H1 (cell line): ENCODE measurements around the gene TNXB. TPM values are rescaled to one million over a fixed set of nuclear protein-coding genes. Genes with fewer than 3 reads are reported as not detected.
A peak's percentile ranks its signal among the peaks of the same experiment; 100 is the strongest.

ENCODE experiments used
- CTCF ChIA-PET: fragments of 300-600 bp; sonication (Branson Sonifier 250); formaldehyde crosslinking; loops from one replicate; lab custom pipeline; 2021; ENCODE audit not compliant: partially characterized antibody; lab: Charles Lee
- POLR2A ChIA-PET: fragments of 300-600 bp; sonication (Branson Sonifier 250); formaldehyde crosslinking; loops from one replicate; lab custom pipeline; 2021; ENCODE audit warnings: inconsistent platforms; ENCODE audit not compliant: partially characterized antibody; lab: Charles Lee
- DNase-seq, 2 experiments: peaks; one replicate each; pipeline versions ENCODE4 v3.0.0 to v3.0.0-alpha.2; 2010 to 2022; ENCODE audit warnings: low spot score in 2 of 2, low read depth in 1 of 2, mixed read lengths in 1 of 2
- FAIRE-seq: peaks from 2 replicates; lab custom pipeline; 2011; peaks lifted over from hg19 to GRCh38; lab: Jason Lieb, UNC
- H2AFZ ChIP-seq: 2 replicates; pipeline ENCODE4 v1.8.1; 2012; ENCODE audit warnings: low read length, inconsistent platforms
- H2AK5ac ChIP-seq: 2 replicates; pipeline ENCODE4 v1.6.1; 2013; ENCODE audit warnings: low read depth, low read length
- H2BK120ac ChIP-seq: replicated peaks from 2 replicates; pipeline ENCODE3; 2013; ENCODE audit warnings: low read depth, low read length, inconsistent platforms
- H2BK12ac ChIP-seq: 2 replicates; pipeline ENCODE4 v1.6.1; 2013; ENCODE audit warnings: low read depth, low read length
- H2BK15ac ChIP-seq: 2 replicates; pipeline ENCODE4 v1.6.1; 2013; ENCODE audit warnings: low read length
- H2BK20ac ChIP-seq: 2 replicates; pipeline ENCODE4 v1.6.1; 2013; ENCODE audit warnings: low read length
- H2BK5ac ChIP-seq: 2 replicates; pipeline ENCODE4 v1.6.1; 2013; ENCODE audit warnings: low read depth, low read length
- H3K14ac ChIP-seq: 2 replicates; pipeline ENCODE4 v1.6.1; 2013; ENCODE audit warnings: inconsistent platforms; ENCODE audit not compliant: insufficient read length
- H3K18ac ChIP-seq: 2 replicates; pipeline ENCODE4 v1.6.1; 2013; ENCODE audit warnings: low read length; ENCODE audit errors: extremely low read depth
- H3K23ac ChIP-seq: 2 replicates; pipeline ENCODE4 v1.6.1; 2013; ENCODE audit warnings: inconsistent platforms; ENCODE audit not compliant: insufficient read length
- H3K23me2 ChIP-seq: 2 replicates; pipeline ENCODE4 v1.6.1; 2013; ENCODE audit warnings: low read depth, low read length
- H3K27ac ChIP-seq: 2 replicates; pipeline ENCODE4 v1.6.1; 2011; ENCODE audit warnings: low read depth, low read length, inconsistent platforms
- H3K27me3 ChIP-seq, 4 experiments: replicated peaks in 1 of 4; 1 replicate in 1 of 4; 2 replicates in 3 of 4; pipeline versions ENCODE4 v1.6.1 to v1.8.1; 2011 to 2013; ENCODE audit warnings: low read length in 3 of 4, mild to moderate bottlenecking in 3 of 4, inconsistent platforms in 2 of 4, mixed read lengths in 2 of 4, moderate library complexity in 1 of 4; ENCODE audit not compliant: control insufficient read depth in 3 of 4, insufficient read depth in 3 of 4; ENCODE audit errors: extremely low read depth in 1 of 4
- H3K36me3 ChIP-seq, 4 experiments: 2 replicates each; pipeline versions ENCODE4 v1.6.1 to v1.8.1; 2011 to 2013; ENCODE audit warnings: mild to moderate bottlenecking in 4 of 4, low read length in 3 of 4, moderate library complexity in 2 of 4, control low read depth in 1 of 4, inconsistent platforms in 1 of 4; ENCODE audit not compliant: insufficient read depth in 4 of 4, control insufficient read depth in 2 of 4
- H3K4ac ChIP-seq: replicated peaks from 2 replicates; pipeline ENCODE3; 2013; ENCODE audit warnings: low read length, low read depth, mixed read lengths, inconsistent platforms; ENCODE audit not compliant: insufficient read length
- H3K4me1 ChIP-seq, 4 experiments: replicated peaks in 1 of 4; 1 replicate in 1 of 4; 2 replicates in 3 of 4; pipeline versions ENCODE4 v1.6.1 to v1.8.1; 2011 to 2013; ENCODE audit warnings: low read length in 3 of 4, inconsistent platforms in 2 of 4, mixed read lengths in 1 of 4; ENCODE audit not compliant: insufficient read depth in 4 of 4, control insufficient read depth in 3 of 4
- H3K4me2 ChIP-seq, 2 experiments: 2 replicates each; pipeline versions ENCODE4 v1.6.1 to v1.8.1; 2011 to 2013; ENCODE audit warnings: low read depth in 2 of 2, low read length in 2 of 2, control low read depth in 1 of 2, inconsistent platforms in 1 of 2, mild to moderate bottlenecking in 1 of 2; ENCODE audit not compliant: insufficient read depth in 1 of 2
- H3K4me3 ChIP-seq, 4 experiments: fragments of 200-600, 300-600 bp in 1 of 4; sonication (generic), shearing (Covaris generic), sonication (Bioruptor Twin) in 1 of 4; 2 replicates each; pipeline versions ENCODE4 v1.5.1 to v1.8.1; 2011 to 2016; ENCODE audit warnings: low read length in 4 of 4, low read depth in 3 of 4, control low read depth in 2 of 4, inconsistent platforms in 2 of 4, mild to moderate bottlenecking in 2 of 4, mixed read lengths in 1 of 4, moderate library complexity in 1 of 4; ENCODE audit not compliant: insufficient read depth in 2 of 4; ENCODE audit errors: extremely low read depth in 1 of 4
- H3K56ac ChIP-seq: replicated peaks from 2 replicates; pipeline ENCODE3; 2013; ENCODE audit warnings: low read depth, mild to moderate bottlenecking, mixed read lengths, low read length, inconsistent platforms; ENCODE audit not compliant: insufficient read length
- H3K79me1 ChIP-seq: 2 replicates; pipeline ENCODE4 v1.6.1; 2013; ENCODE audit warnings: low read depth, low read length, control low read depth
- H3K79me2 ChIP-seq, 2 experiments: 2 replicates each; pipeline versions ENCODE4 v1.6.1 to v1.8.1; 2012 to 2013; ENCODE audit warnings: low read length in 2 of 2, mild to moderate bottlenecking in 2 of 2, inconsistent platforms in 1 of 2; ENCODE audit not compliant: insufficient read depth in 2 of 2, control insufficient read depth in 1 of 2
- H3K9ac ChIP-seq, 4 experiments: replicated peaks in 1 of 4; 1 replicate in 1 of 4; 2 replicates in 3 of 4; pipeline versions ENCODE4 v1.6.1 to v1.8.1; 2011 to 2013; ENCODE audit warnings: low read depth in 3 of 4, low read length in 3 of 4, control low read depth in 2 of 4, mild to moderate bottlenecking in 2 of 4, moderate library complexity in 2 of 4, inconsistent platforms in 1 of 4; ENCODE audit errors: extremely low read depth in 1 of 4
- H3K9me3 ChIP-seq, 2 experiments: 2 replicates each; pipeline versions ENCODE4 v1.6.1 to v1.8.1; 2012 to 2013; ENCODE audit warnings: mild to moderate bottlenecking in 2 of 2, moderate library complexity in 2 of 2, control low read depth in 1 of 2, inconsistent platforms in 1 of 2, low read depth in 1 of 2, low read length in 1 of 2, mixed read lengths in 1 of 2; ENCODE audit not compliant: insufficient read depth in 2 of 2
- H4K20me1 ChIP-seq, 2 experiments: replicated peaks in 1 of 2; 2 replicates each; pipeline versions ENCODE3 to v1.8.1; 2011 to 2013; ENCODE audit warnings: inconsistent platforms in 2 of 2, low read length in 2 of 2, mild to moderate bottlenecking in 1 of 2; ENCODE audit not compliant: insufficient read depth in 2 of 2, control insufficient read depth in 1 of 2
- H4K5ac ChIP-seq: 2 replicates; pipeline ENCODE4 v1.6.1; 2013; ENCODE audit warnings: low read length, low read depth, mixed read lengths, inconsistent platforms; ENCODE audit not compliant: insufficient read length
- H4K8ac ChIP-seq: 2 replicates; pipeline ENCODE4 v1.8.0; 2013; ENCODE audit warnings: mild to moderate bottlenecking, moderate library complexity, low read length, inconsistent platforms; ENCODE audit not compliant: insufficient read depth; ENCODE audit errors: extremely low read depth
- H4K91ac ChIP-seq: replicated peaks from 2 replicates; pipeline ENCODE3; 2013; ENCODE audit warnings: low read length, mixed read lengths, inconsistent platforms; ENCODE audit not compliant: insufficient read length
- KDM4A ChIP-seq: IDR thresholded peaks from one replicate; pipeline ENCODE4 v1.7.1; 2012; ENCODE audit warnings: low read depth, mild to moderate bottlenecking, moderate library complexity, low read length, inconsistent platforms; ENCODE audit not compliant: severe bottlenecking
- MAFK ChIP-seq: IDR thresholded peaks from 2 replicates; pipeline ENCODE4 v1.6.1; 2012; ENCODE audit warnings: low read depth, mild to moderate bottlenecking, improper control_type of control experiment, low read length
- POLR2A ChIP-seq, 2 experiments: IDR thresholded peaks; 1 replicate in 1 of 2; 2 replicates in 1 of 2; pipeline ENCODE4 v1.6.1; 2011; ENCODE audit warnings: low read depth in 2 of 2, low read length in 2 of 2, mild to moderate bottlenecking in 2 of 2; ENCODE audit errors: control extremely low read depth in 1 of 2
- RNF2 ChIP-seq: fragments of 200-900, 300-1000 bp; sonication (generic); IDR thresholded peaks from 2 replicates; pipeline ENCODE4 v1.7.1; 2016; ENCODE audit warnings: borderline replicate concordance, low read depth, mild to moderate bottlenecking, antibody characterized with exemption, low read length; ENCODE audit not compliant: poor library complexity, severe bottlenecking; ENCODE audit errors: missing control alignments
- SIN3A ChIP-seq, 2 experiments: IDR thresholded peaks in 1 of 2; conservative IDR thresholded peaks in 1 of 2; 2 replicates each; pipeline ENCODE4 v1.6.1; 2011 to 2012; ENCODE audit warnings: low read length in 2 of 2, improper control_type of control experiment in 1 of 2, low read depth in 1 of 2, mild to moderate bottlenecking in 1 of 2
- WGBS, 2 experiments: shearing (Covaris generic) in 1 of 2; methylation state at CpG; one replicate each; pipeline versions ENCODE4 v1.1.6 to v1.1.7; 2013 to 2015; ENCODE audit warnings: low lambda C conversion rate in 2 of 2, mixed read lengths in 2 of 2, inconsistent platforms in 1 of 2, low coverage in 1 of 2, missing lambda C conversion rate in 1 of 2; ENCODE audit not compliant: insufficient replicate concordance in 2 of 2, insufficient coverage in 1 of 2, insufficient read length in 1 of 2; ENCODE audit errors: extremely low coverage in 1 of 2, missing lambda C conversion rate in 1 of 2; 5-methylcytosine and 5-hydroxymethylcytosine counted together
- polyA plus RNA-seq, 7 experiments: library from polyadenylated mRNA; depleted of rRNA in 3 of 7; stranded (reverse) in 5 of 7; unstranded in 2 of 7; fragments of >200 nt in 5 of 7; fragments of 200-250 nt in 2 of 7; gene quantifications; 1 replicate in 5 of 7; 2 replicates in 1 of 7; 4 replicates in 1 of 7; pipeline versions ENCODE4 v1.2.1 to v1.2.3, GENCODE V29; 2011 to 2013; ENCODE audit warnings: missing spikeins in 2 of 7, mixed read lengths in 2 of 7
- total RNA-seq: library from RNA; stranded (reverse); fragmentation: NEBNext Ultra II Directional; extraction: Animal tissue kit (Norgen Biotek cat#: 25700); gene quantifications from 2 replicates; pipeline ENCODE4 v1.2.1, GENCODE V29; 2021
- TF ChIP-seq, protein P1 (sequence below), 3 experiments: IDR thresholded peaks; 1 replicate in 2 of 3; 2 replicates in 1 of 3; pipeline versions ENCODE4 v1.5.1 to v1.6.1; 2011; ENCODE audit warnings: low read length in 3 of 3, mild to moderate bottlenecking in 3 of 3, inconsistent platforms in 2 of 3, low read depth in 1 of 3, moderate library complexity in 1 of 3; ENCODE audit not compliant: insufficient read depth in 1 of 3; ENCODE audit errors: control extremely low read depth in 1 of 3

The TNXB gene
- total and polyA plus RNA-seq, 2 of the 8 experiments (the other 6 are each of a cell fraction or from before 2014, with no cell fraction given), result 3.1 to 4.8 TPM

GRCh38 chr6:32086661-32087573 lies 22.2 kb downstream of the TNXB start:
- Histone ChIP-seq H3K4me1 (peaks cover 0 to 16% (median 7%) of the 10 kb centered on the region in 4 experiments; a peak in 5 of 7 replicates), H3K56ac (no peak overlapping the region), H3K9me3 (no peaks in the 10 kb centered on the region), H2BK120ac (no peak overlapping the region), H2AFZ (peak overlapping the region; percentile 61; the same call in 1 of the 2 replicates), H3K4me2 (peak overlapping the region; percentile 39 to 65; a peak in 3 of 4 replicates), H2AK5ac (peak overlapping the region; percentile 55; the same call in 1 of the 2 replicates), H4K20me1 (no peaks in the 10 kb centered on the region), H3K79me2 (no peaks in the 10 kb centered on the region), H3K4ac (no peak overlapping the region), H3K27ac (no peak overlapping the region), H4K5ac (peak overlapping the region; percentile 41), H3K23ac (no peak overlapping the region), H3K79me1 (no peaks in the 10 kb centered on the region; the same call in 1 of the 2 replicates), H4K8ac (peak overlapping the region; percentile 92), H3K14ac (no peak overlapping the region), H2BK5ac (0 out of 2 replicates have a peak overlapping the region, but pooled peaks have one; percentile 49), H3K18ac (peak overlapping the region; percentile 95), H3K9ac (peak overlapping the region in 2 of 4 experiments; percentile 48 to 63; a peak in 4 of 7 replicates), H3K27me3 (peaks cover 0 to 13% (median 11%) of the 10 kb centered on the region in 4 experiments; a peak in 5 of 7 replicates), H2BK20ac (peak overlapping the region; percentile 5; the same call in 1 of the 2 replicates), H2BK12ac (peak overlapping the region; percentile 71), H2BK15ac (peak overlapping the region; percentile 61), H3K23me2 (no peaks in the 10 kb centered on the region; the same call in 1 of the 2 replicates), H3K36me3 (no peaks in the 10 kb centered on the region), H4K91ac (peak overlapping the region; percentile 77), H3K4me3 (peak overlapping the region; percentile 10 to 54 (median 18); a peak in 4 of 8 replicates)
- no peak for FAIRE-seq
- peak in 1 of 2 experiments; percentile 63 for DNase-seq
- 47% methylated on average over 26 of the region's 45 CpGs; no CpG with 5 or more reads in 1 of the 2 experiments for WGBS, 2 experiments
- POLR2A ChIA-PET, result interaction anchor here (0.8 to 2.2 kb wide), 9 partner anchors 11 to 90 kb away, joined by 3 to 7 read pairs (median 4); partner anchors contain the start of genes AGPAT1, ATF6B and TNXB
- CTCF ChIA-PET, result interaction anchor here (0.6 to 7.5 kb wide), 11 partner anchors 10 to 80 kb away, joined by 3 to 61 read pairs (median 5); partner anchors contain the start of gene TNXB
- TF ChIP-seq MAFK (no peak), POLR2A (IDR thresholded peaks at IDR 0.05; ENCODE audit: control extremely low read depth in 1 of 2, low read depth in 2 of 2, low read length in 2 of 2) (0 out of 3 replicates have a peak, but pooled peaks of 1 of the 2 experiments have one; percentile 27), KDM4A (peak; percentile 47), RNF2 (peak; percentile 38), SIN3A (conservative IDR thresholded peaks at IDR 0.05 in 1 of 2, IDR thresholded peaks at IDR 0.05 in 1 of 2; ENCODE audit: low read depth in 1 of 2, low read length in 2 of 2) (0 out of 4 replicates have a peak, but pooled peaks of 1 of the 2 experiments have one; percentile 27)
- TF ChIP-seq, protein P1, sequence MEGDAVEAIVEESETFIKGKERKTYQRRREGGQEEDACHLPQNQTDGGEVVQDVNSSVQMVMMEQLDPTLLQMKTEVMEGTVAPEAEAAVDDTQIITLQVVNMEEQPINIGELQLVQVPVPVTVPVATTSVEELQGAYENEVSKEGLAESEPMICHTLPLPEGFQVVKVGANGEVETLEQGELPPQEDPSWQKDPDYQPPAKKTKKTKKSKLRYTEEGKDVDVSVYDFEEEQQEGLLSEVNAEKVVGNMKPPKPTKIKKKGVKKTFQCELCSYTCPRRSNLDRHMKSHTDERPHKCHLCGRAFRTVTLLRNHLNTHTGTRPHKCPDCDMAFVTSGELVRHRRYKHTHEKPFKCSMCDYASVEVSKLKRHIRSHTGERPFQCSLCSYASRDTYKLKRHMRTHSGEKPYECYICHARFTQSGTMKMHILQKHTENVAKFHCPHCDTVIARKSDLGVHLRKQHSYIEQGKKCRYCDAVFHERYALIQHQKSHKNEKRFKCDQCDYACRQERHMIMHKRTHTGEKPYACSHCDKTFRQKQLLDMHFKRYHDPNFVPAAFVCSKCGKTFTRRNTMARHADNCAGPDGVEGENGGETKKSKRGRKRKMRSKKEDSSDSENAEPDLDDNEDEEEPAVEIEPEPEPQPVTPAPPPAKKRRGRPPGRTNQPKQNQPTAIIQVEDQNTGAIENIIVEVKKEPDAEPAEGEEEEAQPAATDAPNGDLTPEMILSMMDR (IDR thresholded peaks at IDR 0.05; ENCODE audit: control extremely low read depth in 1 of 3, insufficient read depth in 1 of 3, low read depth in 1 of 3, low read length in 3 of 3), result peak in 1 of 3 experiments; percentile 20; a peak in 1 of 4 replicates
